ENCODE results near the gene MICB. TPM values are rescaled to one million over a fixed set of nuclear protein-coding genes. Genes with fewer than 3 reads are reported as not detected.

The MICB gene
- total and polyA plus RNA-seq, 4 donors, result 0.19 to 4.9 (median 1.2) TPM

DNA sequence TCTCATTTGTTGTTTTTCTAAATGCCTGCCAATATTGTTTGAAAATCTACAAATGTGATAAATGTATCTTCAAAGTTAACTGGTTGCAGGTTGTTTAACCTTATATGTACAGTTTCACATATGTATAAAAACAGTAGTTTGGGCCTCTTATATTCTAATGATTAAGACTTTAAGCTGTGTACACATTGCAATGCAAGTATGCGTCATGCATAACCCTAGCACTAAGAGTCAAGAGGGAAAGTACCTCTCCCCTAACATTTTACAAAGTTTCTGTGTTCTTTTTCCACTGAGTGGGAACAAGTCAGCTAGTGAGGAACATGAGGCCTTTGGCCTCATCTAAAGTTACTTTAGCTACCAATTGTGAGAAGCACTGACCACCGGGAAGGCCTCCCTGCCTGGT lies 25.7 kb upstream of the MICB start:
- no peak for DNase-seq (ENCODE audit: low spot score)
- Histone ChIP-seq H3K4me1 (ENCODE audit: control insufficient read depth in 4 of 4, insufficient read depth in 4 of 4, low read length in 3 of 4) (peaks cover 0 to 2% (median 0%) of the 10 kb centered on the region in 4 donors), H3K27ac (ENCODE audit: low read depth in 1 of 2, low read length in 2 of 2) (no peak overlapping the region), H3K27me3 (ENCODE audit: control insufficient read depth in 4 of 4, insufficient read depth in 4 of 4, low read length in 3 of 4) (no peaks in the 10 kb centered on the region), H3K36me3 (ENCODE audit: control insufficient read depth in 4 of 4, insufficient read depth in 3 of 4, low read depth in 1 of 4, low read length in 3 of 4) (no peaks in the 10 kb centered on the region), H3K9ac (ENCODE audit: low read depth in 1 of 2, low read length in 2 of 2) (no peak overlapping the region), H3K4me3 (ENCODE audit: low read depth in 1 of 3, low read length in 3 of 3) (no peak overlapping the region), H3K9me3 (ENCODE audit: control insufficient read depth in 4 of 4, low read length in 3 of 4) (no peaks in the 10 kb centered on the region)
- no peak for TF ChIP-seq NR2F2 (IDR thresholded peaks at IDR 0.05)
- TF ChIP-seq, protein P1, sequence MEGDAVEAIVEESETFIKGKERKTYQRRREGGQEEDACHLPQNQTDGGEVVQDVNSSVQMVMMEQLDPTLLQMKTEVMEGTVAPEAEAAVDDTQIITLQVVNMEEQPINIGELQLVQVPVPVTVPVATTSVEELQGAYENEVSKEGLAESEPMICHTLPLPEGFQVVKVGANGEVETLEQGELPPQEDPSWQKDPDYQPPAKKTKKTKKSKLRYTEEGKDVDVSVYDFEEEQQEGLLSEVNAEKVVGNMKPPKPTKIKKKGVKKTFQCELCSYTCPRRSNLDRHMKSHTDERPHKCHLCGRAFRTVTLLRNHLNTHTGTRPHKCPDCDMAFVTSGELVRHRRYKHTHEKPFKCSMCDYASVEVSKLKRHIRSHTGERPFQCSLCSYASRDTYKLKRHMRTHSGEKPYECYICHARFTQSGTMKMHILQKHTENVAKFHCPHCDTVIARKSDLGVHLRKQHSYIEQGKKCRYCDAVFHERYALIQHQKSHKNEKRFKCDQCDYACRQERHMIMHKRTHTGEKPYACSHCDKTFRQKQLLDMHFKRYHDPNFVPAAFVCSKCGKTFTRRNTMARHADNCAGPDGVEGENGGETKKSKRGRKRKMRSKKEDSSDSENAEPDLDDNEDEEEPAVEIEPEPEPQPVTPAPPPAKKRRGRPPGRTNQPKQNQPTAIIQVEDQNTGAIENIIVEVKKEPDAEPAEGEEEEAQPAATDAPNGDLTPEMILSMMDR (IDR thresholded peaks at IDR 0.05; ENCODE audit: low read depth, low read length, missing input control), result no peak
- no peak for TF ChIP-seq YY1 (IDR thresholded peaks at IDR 0.05)
- TF ChIP-seq, protein P2, sequence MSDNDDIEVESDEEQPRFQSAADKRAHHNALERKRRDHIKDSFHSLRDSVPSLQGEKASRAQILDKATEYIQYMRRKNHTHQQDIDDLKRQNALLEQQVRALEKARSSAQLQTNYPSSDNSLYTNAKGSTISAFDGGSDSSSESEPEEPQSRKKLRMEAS (IDR thresholded peaks at IDR 0.05), result no peak
- TF ChIP-seq, protein P3, sequence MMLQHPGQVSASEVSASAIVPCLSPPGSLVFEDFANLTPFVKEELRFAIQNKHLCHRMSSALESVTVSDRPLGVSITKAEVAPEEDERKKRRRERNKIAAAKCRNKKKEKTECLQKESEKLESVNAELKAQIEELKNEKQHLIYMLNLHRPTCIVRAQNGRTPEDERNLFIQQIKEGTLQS (IDR thresholded peaks at IDR 0.05), result no peak
- no peak for TF ChIP-seq JUND (IDR thresholded peaks at IDR 0.05)
- TF ChIP-seq, protein P4, sequence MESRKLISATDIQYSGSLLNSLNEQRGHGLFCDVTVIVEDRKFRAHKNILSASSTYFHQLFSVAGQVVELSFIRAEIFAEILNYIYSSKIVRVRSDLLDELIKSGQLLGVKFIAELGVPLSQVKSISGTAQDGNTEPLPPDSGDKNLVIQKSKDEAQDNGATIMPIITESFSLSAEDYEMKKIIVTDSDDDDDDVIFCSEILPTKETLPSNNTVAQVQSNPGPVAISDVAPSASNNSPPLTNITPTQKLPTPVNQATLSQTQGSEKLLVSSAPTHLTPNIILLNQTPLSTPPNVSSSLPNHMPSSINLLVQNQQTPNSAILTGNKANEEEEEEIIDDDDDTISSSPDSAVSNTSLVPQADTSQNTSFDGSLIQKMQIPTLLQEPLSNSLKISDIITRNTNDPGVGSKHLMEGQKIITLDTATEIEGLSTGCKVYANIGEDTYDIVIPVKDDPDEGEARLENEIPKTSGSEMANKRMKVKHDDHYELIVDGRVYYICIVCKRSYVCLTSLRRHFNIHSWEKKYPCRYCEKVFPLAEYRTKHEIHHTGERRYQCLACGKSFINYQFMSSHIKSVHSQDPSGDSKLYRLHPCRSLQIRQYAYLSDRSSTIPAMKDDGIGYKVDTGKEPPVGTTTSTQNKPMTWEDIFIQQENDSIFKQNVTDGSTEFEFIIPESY (IDR thresholded peaks at IDR 0.05), result no peak
- TF ChIP-seq SP1 (IDR thresholded peaks at IDR 0.05), result no peak
- TF ChIP-seq FOXA1 (IDR thresholded peaks at IDR 0.05), result no peak
- TF ChIP-seq RAD21 (IDR thresholded peaks at IDR 0.05), result no peak
- TF ChIP-seq EGR1 (IDR thresholded peaks at IDR 0.05; ENCODE audit: low read depth in 2 of 2), result no peak
- WGBS, result 92% methylated on average over 2 of the region's 2 CpGs

DNA sequence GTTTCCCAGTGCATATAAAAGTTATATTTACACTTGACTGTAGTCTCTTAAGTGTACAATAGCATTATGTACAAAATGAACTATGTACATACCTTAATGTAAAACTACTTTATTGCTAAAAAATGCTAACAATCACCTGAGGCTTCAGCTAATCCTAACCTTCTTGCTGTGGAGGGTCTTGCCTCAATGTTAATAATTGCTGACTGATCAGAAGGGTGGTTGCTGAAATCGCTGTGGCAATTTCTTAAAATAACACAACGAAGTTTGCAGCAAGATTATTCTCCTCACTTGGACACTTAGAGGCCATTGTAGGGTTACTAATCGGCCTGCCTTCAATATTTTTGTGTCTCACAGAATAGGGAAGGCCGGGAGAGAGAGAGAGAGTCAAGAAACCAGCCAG lies 24.7 kb upstream of the MICB start:
- Histone ChIP-seq H3K9ac (ENCODE audit: low read depth in 1 of 2, low read length in 2 of 2) (no peak overlapping the region), H3K27ac (ENCODE audit: low read depth in 1 of 2, low read length in 2 of 2) (no peak overlapping the region), H3K9me3 (ENCODE audit: control insufficient read depth in 4 of 4, low read length in 3 of 4) (no peaks in the 10 kb centered on the region), H3K36me3 (ENCODE audit: control insufficient read depth in 4 of 4, insufficient read depth in 3 of 4, low read depth in 1 of 4, low read length in 3 of 4) (no peaks in the 10 kb centered on the region), H3K4me1 (ENCODE audit: control insufficient read depth in 4 of 4, insufficient read depth in 4 of 4, low read length in 3 of 4) (peaks cover 0 to 2% (median 0%) of the 10 kb centered on the region in 4 donors), H3K4me3 (ENCODE audit: low read depth in 1 of 3, low read length in 3 of 3) (no peak overlapping the region), H3K27me3 (ENCODE audit: control insufficient read depth in 4 of 4, insufficient read depth in 4 of 4, low read length in 3 of 4) (no peaks in the 10 kb centered on the region)
- no peak for TF ChIP-seq JUND (IDR thresholded peaks at IDR 0.05)
- TF ChIP-seq FOXA1 (IDR thresholded peaks at IDR 0.05), result no peak
- DNase-seq (ENCODE audit: low spot score), result no peak
- WGBS, result 90% methylated on average over 4 of the region's 4 CpGs

DNA sequence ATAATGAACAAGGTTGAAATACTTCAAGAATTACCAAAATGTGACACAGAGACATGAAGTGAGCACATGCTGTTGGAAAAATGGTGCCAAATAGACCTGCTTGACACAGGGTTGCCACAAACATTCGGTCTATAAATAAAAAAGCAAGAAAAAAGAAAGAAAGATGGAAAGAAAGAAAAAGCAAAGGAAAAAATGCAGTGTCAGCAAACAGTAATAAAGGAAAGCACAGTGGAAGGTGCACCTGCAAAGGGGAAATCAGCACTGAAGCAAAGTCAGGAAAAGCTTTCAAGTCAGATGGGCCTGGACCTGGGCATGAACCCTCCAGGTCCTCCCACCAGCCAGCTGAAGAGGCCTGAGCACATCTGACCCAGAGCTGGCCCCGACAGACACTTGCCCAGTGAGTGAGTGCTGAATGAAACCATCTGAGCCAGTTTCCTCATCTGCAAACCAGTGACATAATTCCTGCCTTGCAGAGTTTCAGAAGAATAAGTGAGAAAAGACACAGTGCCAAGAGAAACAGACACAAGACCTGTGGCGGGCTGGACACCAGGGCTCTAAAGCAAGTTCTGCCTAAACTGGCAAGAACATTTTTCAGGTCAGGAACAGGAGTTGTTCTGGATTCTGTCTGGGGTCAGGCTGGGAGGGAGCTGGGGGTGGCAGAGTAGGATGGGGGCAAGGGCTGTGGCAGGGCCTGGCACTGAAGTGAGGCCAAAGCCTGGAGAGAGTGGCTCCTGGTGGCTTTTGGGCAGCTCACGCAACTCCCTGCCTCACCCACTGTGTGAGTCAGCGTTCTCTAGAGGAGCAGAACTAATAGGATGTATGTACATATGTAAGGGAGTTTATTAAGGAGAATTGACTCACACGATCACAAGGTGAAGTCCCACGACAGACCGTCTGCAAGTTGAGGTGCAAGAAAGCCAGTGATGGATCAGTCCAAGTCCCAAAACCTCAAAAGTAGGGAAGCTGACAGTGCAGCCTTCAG lies 23.9 kb upstream of the MICB start:
- no peaks in the 10 kb centered on the region for H3K27me3 ChIP-seq (ENCODE audit: control insufficient read depth in 4 of 4, insufficient read depth in 4 of 4, low read length in 3 of 4)
- WGBS, result 92% methylated on average over 8 of the region's 8 CpGs
- DNase-seq (ENCODE audit: low spot score), result no peak
- peaks cover 0 to 2% (median 0%) of the 10 kb centered on the region in 4 donors for H3K4me1 ChIP-seq (ENCODE audit: control insufficient read depth in 4 of 4, insufficient read depth in 4 of 4, low read length in 3 of 4)
- H3K9ac ChIP-seq (ENCODE audit: low read depth in 1 of 2, low read length in 2 of 2), result no peak overlapping the region
- H3K9me3 ChIP-seq (ENCODE audit: control insufficient read depth in 4 of 4, low read length in 3 of 4), result no peaks in the 10 kb centered on the region
- no peaks in the 10 kb centered on the region for H3K36me3 ChIP-seq (ENCODE audit: control insufficient read depth in 4 of 4, insufficient read depth in 3 of 4, low read depth in 1 of 4, low read length in 3 of 4)
- H3K27ac ChIP-seq (ENCODE audit: low read depth in 1 of 2, low read length in 2 of 2), result no peak overlapping the region
- H3K4me3 ChIP-seq (ENCODE audit: low read depth in 1 of 3, low read length in 3 of 3), result no peak overlapping the region
- TF ChIP-seq, protein P5, sequence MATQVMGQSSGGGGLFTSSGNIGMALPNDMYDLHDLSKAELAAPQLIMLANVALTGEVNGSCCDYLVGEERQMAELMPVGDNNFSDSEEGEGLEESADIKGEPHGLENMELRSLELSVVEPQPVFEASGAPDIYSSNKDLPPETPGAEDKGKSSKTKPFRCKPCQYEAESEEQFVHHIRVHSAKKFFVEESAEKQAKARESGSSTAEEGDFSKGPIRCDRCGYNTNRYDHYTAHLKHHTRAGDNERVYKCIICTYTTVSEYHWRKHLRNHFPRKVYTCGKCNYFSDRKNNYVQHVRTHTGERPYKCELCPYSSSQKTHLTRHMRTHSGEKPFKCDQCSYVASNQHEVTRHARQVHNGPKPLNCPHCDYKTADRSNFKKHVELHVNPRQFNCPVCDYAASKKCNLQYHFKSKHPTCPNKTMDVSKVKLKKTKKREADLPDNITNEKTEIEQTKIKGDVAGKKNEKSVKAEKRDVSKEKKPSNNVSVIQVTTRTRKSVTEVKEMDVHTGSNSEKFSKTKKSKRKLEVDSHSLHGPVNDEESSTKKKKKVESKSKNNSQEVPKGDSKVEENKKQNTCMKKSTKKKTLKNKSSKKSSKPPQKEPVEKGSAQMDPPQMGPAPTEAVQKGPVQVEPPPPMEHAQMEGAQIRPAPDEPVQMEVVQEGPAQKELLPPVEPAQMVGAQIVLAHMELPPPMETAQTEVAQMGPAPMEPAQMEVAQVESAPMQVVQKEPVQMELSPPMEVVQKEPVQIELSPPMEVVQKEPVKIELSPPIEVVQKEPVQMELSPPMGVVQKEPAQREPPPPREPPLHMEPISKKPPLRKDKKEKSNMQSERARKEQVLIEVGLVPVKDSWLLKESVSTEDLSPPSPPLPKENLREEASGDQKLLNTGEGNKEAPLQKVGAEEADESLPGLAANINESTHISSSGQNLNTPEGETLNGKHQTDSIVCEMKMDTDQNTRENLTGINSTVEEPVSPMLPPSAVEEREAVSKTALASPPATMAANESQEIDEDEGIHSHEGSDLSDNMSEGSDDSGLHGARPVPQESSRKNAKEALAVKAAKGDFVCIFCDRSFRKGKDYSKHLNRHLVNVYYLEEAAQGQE (IDR thresholded peaks at IDR 0.05), result no peak
- TF ChIP-seq SP1 (IDR thresholded peaks at IDR 0.05) (no peak), YY1 (IDR thresholded peaks at IDR 0.05) (no peak), FOXA2 (IDR thresholded peaks at IDR 0.05) (no peak), GABPA (IDR thresholded peaks at IDR 0.05 in 1 of 2, conservative IDR thresholded peaks at IDR 0.05 in 1 of 2) (no peak), JUND (IDR thresholded peaks at IDR 0.05) (no peak)
- TF ChIP-seq, protein P4 (IDR thresholded peaks at IDR 0.05), result no peak
- TF ChIP-seq, protein P3 (IDR thresholded peaks at IDR 0.05), result no peak
- TF ChIP-seq, protein P2 (IDR thresholded peaks at IDR 0.05), result no peak
